GM12878 (cell line): Measurements from ENCODE around the gene NUB1. TPM values are rescaled to one million over a fixed set of nuclear protein-coding genes. Genes with fewer than 3 reads are reported as not detected.

ENCODE experiments used
- ATAC-seq: fragments of 200-7000 bp; cut with Tn5 transposase; 3 replicates; pipeline ENCODE4 v1.9.1; 2020; ENCODE audit warnings: mild to moderate bottlenecking, moderate library complexity
- BruUV-seq: library from RNA; stranded (reverse); fragments of 400-500 nt; replicated peaks from 2 replicates; lab custom pipeline; 2021; lab: Mats Ljungman, UMichigan
- CTCF ChIA-PET: fragments of 300-600 bp; sonication (Branson Sonifier 250); formaldehyde crosslinking; extraction: SDS; loops from one replicate; lab custom pipeline; 2021; ENCODE audit warnings: inconsistent platforms; lab: Yijun Ruan, JAX
- POLR2A ChIA-PET: fragments of 350-600 bp; formaldehyde crosslinking; extraction: SDS; loops from one replicate; lab custom pipeline; 2021; ENCODE audit warnings: inconsistent platforms; lab: Charles Lee
- RAD21 ChIA-PET: fragments of 300-600 bp; sonication (Branson Sonifier 250); formaldehyde crosslinking; loops from one replicate; lab custom pipeline; 2023; ENCODE audit warnings: antibody characterized with exemption; ENCODE audit not compliant: unreplicated experiment; lab: Charles Lee
- SMC1A ChIA-PET: fragments of 300-600 bp; sonication (Branson Sonifier 250); formaldehyde crosslinking; loops from one replicate; lab custom pipeline; 2023; ENCODE audit not compliant: unreplicated experiment, uncharacterized antibody; lab: Charles Lee
- DNase-seq: peaks from one replicate; pipeline ENCODE4 v3.0.0-alpha.2; 2011; ENCODE audit warnings: low read depth, low spot score
- FAIRE-seq: peaks from 3 replicates; lab custom pipeline; 2011; peaks lifted over from hg19 to GRCh38; lab: Jason Lieb, UNC
- H2AFZ ChIP-seq: 2 replicates; pipeline ENCODE4 v1.6.0; 2011; ENCODE audit warnings: low read depth, low read length, control low read depth; ENCODE audit not compliant: control insufficient read depth
- H3K27ac ChIP-seq: 2 replicates; pipeline ENCODE4 v1.5.1; 2011; ENCODE audit warnings: control low read depth; ENCODE audit not compliant: control insufficient read depth, insufficient read depth
- H3K27me3 ChIP-seq, 2 experiments: replicated peaks in 1 of 2; 2 replicates each; pipeline versions ENCODE4 v1.6.0 to v1.6.1; 2011; ENCODE audit warnings: low read length in 1 of 2; ENCODE audit not compliant: control insufficient read depth in 2 of 2, insufficient read depth in 2 of 2
- H3K36me3 ChIP-seq, 2 experiments: 2 replicates each; pipeline ENCODE4 v1.5.1; 2011; ENCODE audit warnings: low read length in 1 of 2; ENCODE audit not compliant: control insufficient read depth in 2 of 2, insufficient read depth in 2 of 2
- H3K4me1 ChIP-seq: 2 replicates; pipeline ENCODE4 v1.6.1; 2011; ENCODE audit warnings: mild to moderate bottlenecking, low read length, moderate library complexity, mixed read lengths; ENCODE audit not compliant: control insufficient read depth, insufficient read depth
- H3K4me2 ChIP-seq: 2 replicates; pipeline ENCODE4 v1.6.0; 2011; ENCODE audit warnings: control low read depth; ENCODE audit not compliant: control insufficient read depth, insufficient read depth
- H3K4me3 ChIP-seq: fragments of 200-600 bp; sonication (generic); 2 replicates; pipeline ENCODE4 v1.5.1; 2016
- H3K79me2 ChIP-seq: 2 replicates; pipeline ENCODE4 v1.6.0; 2011; ENCODE audit warnings: low read length; ENCODE audit not compliant: control insufficient read depth, insufficient read depth
- H3K9ac ChIP-seq: 2 replicates; pipeline ENCODE4 v1.8.0; 2011; ENCODE audit warnings: low read length, control low read depth, mixed read lengths; ENCODE audit not compliant: control insufficient read depth, insufficient read depth
- H3K9me3 ChIP-seq: replicated peaks from 3 replicates; pipeline ENCODE4 v1.5.1; 2011; ENCODE audit warnings: mild to moderate bottlenecking, low read length; ENCODE audit not compliant: control insufficient read depth, insufficient read depth
- H4K20me1 ChIP-seq: 2 replicates; pipeline ENCODE4 v1.6.0; 2011; ENCODE audit not compliant: control insufficient read depth, insufficient read depth
- BCL11A ChIP-seq: IDR thresholded peaks from 2 replicates; pipeline ENCODE4 v1.6.1; 2011; ENCODE audit warnings: low read depth, low read length
- KAT2A ChIP-seq: conservative IDR thresholded peaks from 2 replicates; pipeline ENCODE4 v1.6.1; 2011; ENCODE audit warnings: low read depth, low read length; ENCODE audit not compliant: control insufficient read depth
- WGBS: methylation state at CpG from one replicate; pipeline ENCODE4 v1.1.6; 2016; ENCODE audit warnings: low lambda C conversion rate; ENCODE audit not compliant: insufficient replicate concordance, insufficient coverage; ENCODE audit errors: missing lambda C conversion rate; 5-methylcytosine and 5-hydroxymethylcytosine counted together
- in situ Hi-C: fragments of 300-500 bp; cut with MboI; formaldehyde crosslinking; loops from 9 replicates; pipeline ENCODE4 v1.14.3; 2018; ENCODE audit warnings: mixed read lengths
- intact Hi-C: fragments of 100-400 bp; cut with micrococcal nuclease; formaldehyde crosslinking; loops from one replicate; pipeline ENCODE4 v1.14.2; 2022; ENCODE audit not compliant: unreplicated experiment
- polyA plus RNA-seq, 11 experiments: library from polyadenylated mRNA; depleted of rRNA in 4 of 11; unstranded in 6 of 11; stranded (reverse) in 5 of 11; fragments of >200 nt; fragmentation: Nextera tagmentation in 4 of 11; fragmentation: Illumina TruSeq in 1 of 11; extraction: Ambion mirVana in 4 of 11; extraction: Trizol in 1 of 11; gene quantifications; 1 replicate in 1 of 11; 2 replicates in 10 of 11; pipeline versions ENCODE4 v1.2.1 to v1.2.3, GENCODE V29; 2011 to 2016; ENCODE audit warnings: inconsistent platforms in 2 of 11, missing spikeins in 2 of 11, low read depth in 1 of 11
- total RNA-seq, 4 experiments: library from RNA; depleted of rRNA in 3 of 4; stranded (reverse); fragments of >200 nt in 3 of 4; fragmentation: Illumina TruSeq in 1 of 4; extraction: Trizol in 1 of 4; gene quantifications; 2 replicates each; pipeline versions ENCODE4 v1.2.1 to v1.2.3, GENCODE V29; 2013 to 2021
- TF ChIP-seq, protein P1 (sequence below): IDR thresholded peaks from 2 replicates; pipeline ENCODE4 v1.6.1; 2012; ENCODE audit warnings: low read depth, low read length, improper control_type of control experiment
- TF ChIP-seq, protein P2 (sequence below): fragments of 450-650 bp; IDR thresholded peaks from 2 replicates; pipeline ENCODE4 v1.6.1; 2016; ENCODE audit warnings: mild to moderate bottlenecking

Gene NUB1
- total and polyA plus RNA-seq, 10 of the 15 experiments (the other 5 are each of a cell fraction or from before 2014, with no cell fraction given), result 24.1 to 102 (median 49.0) TPM

DNA sequence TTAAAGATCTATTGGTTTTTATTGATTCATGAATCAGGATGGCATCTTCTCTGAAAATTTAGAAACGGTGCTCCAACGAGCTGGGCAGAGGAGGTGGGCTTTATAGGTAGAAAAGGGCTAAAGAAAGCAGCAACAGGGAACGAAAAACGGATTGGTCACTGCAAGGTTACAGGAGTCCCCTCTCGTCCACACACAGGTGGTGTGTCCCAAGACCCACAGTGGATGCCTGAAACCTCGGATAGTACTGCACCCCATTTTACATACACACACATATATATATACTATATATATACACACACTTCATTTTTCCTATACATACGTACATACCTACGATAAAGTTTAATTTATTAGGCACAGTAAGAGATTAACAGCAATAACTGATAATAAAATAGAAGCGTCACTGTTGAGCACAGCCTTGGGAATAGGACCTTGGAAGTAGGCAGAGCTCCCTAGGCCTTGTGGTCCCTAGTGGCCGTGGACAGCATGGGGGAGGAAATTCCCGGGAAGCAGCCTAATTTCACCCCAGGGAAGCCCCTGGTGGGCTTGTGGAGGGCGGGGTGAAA, 737 bp upstream of the NUB1 start:
- RAD21 ChIA-PET, result interaction anchor here (0.7 to 3.3 kb wide), 4 partner anchors 11 to 291 kb away, joined by 3 to 23 read pairs (median 6); no protein-coding TSS in a partner anchor
- Histone ChIP-seq H3K27me3 (no peaks in the 10 kb centered on the region), H3K36me3 (peaks cover 0 to 6% of the 10 kb centered on the region in 2 experiments; a peak in 2 of 4 replicates), H3K27ac (peak overlapping the region; percentile 81), H3K4me2 (peak overlapping the region; percentile 73), H3K79me2 (peaks cover 17% of the 10 kb centered on the region), H2AFZ (no peak overlapping the region; the same call in 1 of the 2 replicates), H3K9me3 (peaks cover 5% of the 10 kb centered on the region; the same call in 1 of the 3 replicates), H3K4me1 (peaks cover 20% of the 10 kb centered on the region), H3K4me3 (no peak overlapping the region; the same call in 1 of the 2 replicates), H4K20me1 (no peaks in the 10 kb centered on the region), H3K9ac (no peak overlapping the region)
- intact Hi-C loops, result loop anchor here (5.0 kb wide), 2 partner anchors 114 to 176 kb away; partner anchors contain the start of genes ABCF2 and RHEB
- DNase-seq (no peak), FAIRE-seq (no peak), ATAC-seq (no peak)
- in situ Hi-C loops, result no loop called here
- POLR2A ChIA-PET, result interaction anchor here (0.6 to 3.2 kb wide), 5 partner anchors 11 to 1633 kb away, joined by 3 to 18 read pairs (median 3); no protein-coding TSS in a partner anchor
- BruUV-seq, result no TSS peak
- SMC1A ChIA-PET, result interaction anchor here (1.5 to 6.3 kb wide), 3 partner anchors 11 to 25 kb away, joined by 5 to 58 read pairs (median 27); no protein-coding TSS in a partner anchor
- WGBS, result 88% methylated on average over 12 of the region's 12 CpGs
- TF ChIP-seq, protein P1, sequence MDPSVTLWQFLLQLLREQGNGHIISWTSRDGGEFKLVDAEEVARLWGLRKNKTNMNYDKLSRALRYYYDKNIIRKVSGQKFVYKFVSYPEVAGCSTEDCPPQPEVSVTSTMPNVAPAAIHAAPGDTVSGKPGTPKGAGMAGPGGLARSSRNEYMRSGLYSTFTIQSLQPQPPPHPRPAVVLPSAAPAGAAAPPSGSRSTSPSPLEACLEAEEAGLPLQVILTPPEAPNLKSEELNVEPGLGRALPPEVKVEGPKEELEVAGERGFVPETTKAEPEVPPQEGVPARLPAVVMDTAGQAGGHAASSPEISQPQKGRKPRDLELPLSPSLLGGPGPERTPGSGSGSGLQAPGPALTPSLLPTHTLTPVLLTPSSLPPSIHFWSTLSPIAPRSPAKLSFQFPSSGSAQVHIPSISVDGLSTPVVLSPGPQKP, result no peak
- TF ChIP-seq, protein P2, sequence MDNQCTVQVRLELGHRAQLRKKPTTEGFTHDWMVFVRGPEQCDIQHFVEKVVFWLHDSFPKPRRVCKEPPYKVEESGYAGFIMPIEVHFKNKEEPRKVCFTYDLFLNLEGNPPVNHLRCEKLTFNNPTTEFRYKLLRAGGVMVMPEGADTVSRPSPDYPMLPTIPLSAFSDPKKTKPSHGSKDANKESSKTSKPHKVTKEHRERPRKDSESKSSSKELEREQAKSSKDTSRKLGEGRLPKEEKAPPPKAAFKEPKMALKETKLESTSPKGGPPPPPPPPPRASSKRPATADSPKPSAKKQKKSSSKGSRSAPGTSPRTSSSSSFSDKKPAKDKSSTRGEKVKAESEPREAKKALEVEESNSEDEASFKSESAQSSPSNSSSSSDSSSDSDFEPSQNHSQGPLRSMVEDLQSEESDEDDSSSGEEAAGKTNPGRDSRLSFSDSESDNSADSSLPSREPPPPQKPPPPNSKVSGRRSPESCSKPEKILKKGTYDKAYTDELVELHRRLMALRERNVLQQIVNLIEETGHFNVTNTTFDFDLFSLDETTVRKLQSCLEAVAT, result peak; percentile 59; the same call in 1 of the 2 replicates
- no peak for TF ChIP-seq KAT2A
- TF ChIP-seq BCL11A, result no peak
- CTCF ChIA-PET, result interaction anchor here (7.1 to 7.5 kb wide), 2 partner anchors 11 to 25 kb away, joined by 69 to 73 read pairs; no protein-coding TSS in a partner anchor
